OCI-LY3 (cell line): ENCODE data around the gene CCDC27.

Experiments
- CTCF ChIP-seq: fragments of 200-600, 300-600 bp; sonication (generic); IDR thresholded peaks from 2 replicates; pipeline ENCODE4 v1.5.1; 2014; ENCODE audit warnings: antibody characterized with exemption, low read length, low read depth
- EZH2phosphoT487 ChIP-seq: fragments of 200-600 bp; shearing (Covaris generic); IDR thresholded peaks from 2 replicates; pipeline ENCODE4 v1.6.1; 2018; ENCODE audit warnings: antibody characterized with exemption, mixed run types, low read depth

DNA sequence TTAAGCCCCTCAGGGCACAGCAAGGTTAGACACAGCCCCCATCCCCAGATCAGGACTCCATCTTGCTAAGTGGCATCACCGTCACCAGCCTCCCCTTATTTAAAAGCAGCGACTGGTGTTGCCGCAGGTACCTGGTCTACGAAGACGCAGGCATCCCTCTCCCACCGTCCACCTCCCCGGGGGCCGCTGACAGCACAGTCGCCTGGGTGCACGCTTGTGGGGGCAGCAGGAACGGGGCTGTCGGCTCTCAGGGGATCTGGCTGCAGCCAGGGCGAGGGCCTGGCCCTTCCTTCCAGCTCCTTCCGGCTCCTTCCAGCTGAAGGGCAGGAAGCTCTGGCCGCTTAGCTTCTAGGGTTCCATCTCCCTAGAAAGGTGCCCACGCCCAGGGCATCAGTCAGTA, 17.6 kb upstream of the CCDC27 start:
- TF ChIP-seq CTCF (no peak), EZH2phosphoT487 (no peak)
